ENCODE results near the gene ZDHHC11B. TPM values are rescaled to one million over a fixed set of nuclear protein-coding genes. Genes with fewer than 3 reads are reported as not detected.

Gene ZDHHC11B
- total and polyA plus RNA-seq, 2 of the 13 experiments (the other 11 are each of a cell fraction or from before 2014, with no cell fraction given), result 0.11 to 0.12 TPM

DNA sequence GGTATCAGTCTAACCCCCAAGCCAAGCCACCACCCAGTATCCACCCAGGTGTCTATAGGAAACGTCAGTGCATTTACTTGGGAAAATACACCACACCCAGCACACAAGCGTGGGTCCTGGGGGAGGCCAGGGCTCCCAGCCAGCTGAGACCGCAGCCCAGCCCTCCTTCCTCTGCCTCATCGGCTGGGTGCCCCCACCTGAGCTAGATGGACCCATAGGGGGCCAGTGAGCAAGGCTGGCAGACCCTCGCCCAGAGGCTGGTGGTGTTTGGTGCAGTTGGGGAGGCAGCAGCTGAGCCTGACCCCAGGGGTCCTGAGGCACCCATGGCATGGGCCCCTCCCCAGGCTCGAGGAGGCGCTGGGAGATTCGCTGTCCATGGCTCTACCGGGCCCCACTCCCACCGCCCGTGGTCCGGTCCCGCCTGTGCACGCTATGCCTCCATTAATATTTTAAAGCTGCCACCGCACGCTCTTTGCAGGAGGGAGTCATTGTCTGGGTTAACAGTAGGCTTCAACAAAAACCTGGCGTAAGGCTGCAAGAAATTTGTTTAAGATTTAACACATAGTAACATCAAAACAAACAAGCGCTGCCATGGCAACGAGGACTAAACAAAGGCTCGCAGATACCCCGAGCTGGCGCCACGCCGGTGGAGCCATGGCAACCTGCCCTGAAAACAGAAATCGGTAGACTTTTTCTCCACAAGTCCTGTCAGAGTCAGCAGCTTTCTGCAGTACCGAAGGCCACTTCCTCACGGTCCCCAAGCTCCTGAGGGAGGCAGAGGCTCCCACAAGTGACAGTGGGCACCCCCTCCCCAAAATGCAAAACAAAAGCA lies 112.0 kb downstream of the ZDHHC11B start (continued):
- TF ChIP-seq GZF1 (CRISPR knock-in tag; IDR thresholded peaks at IDR 0.05), result no peak
- TF ChIP-seq, protein P1, sequence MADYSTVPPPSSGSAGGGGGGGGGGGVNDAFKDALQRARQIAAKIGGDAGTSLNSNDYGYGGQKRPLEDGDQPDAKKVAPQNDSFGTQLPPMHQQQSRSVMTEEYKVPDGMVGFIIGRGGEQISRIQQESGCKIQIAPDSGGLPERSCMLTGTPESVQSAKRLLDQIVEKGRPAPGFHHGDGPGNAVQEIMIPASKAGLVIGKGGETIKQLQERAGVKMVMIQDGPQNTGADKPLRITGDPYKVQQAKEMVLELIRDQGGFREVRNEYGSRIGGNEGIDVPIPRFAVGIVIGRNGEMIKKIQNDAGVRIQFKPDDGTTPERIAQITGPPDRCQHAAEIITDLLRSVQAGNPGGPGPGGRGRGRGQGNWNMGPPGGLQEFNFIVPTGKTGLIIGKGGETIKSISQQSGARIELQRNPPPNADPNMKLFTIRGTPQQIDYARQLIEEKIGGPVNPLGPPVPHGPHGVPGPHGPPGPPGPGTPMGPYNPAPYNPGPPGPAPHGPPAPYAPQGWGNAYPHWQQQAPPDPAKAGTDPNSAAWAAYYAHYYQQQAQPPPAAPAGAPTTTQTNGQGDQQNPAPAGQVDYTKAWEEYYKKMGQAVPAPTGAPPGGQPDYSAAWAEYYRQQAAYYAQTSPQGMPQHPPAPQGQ (CRISPR knock-in tag; IDR thresholded peaks at IDR 0.05; ENCODE audit: borderline replicate concordance), result no peak
- TF ChIP-seq, protein P2, sequence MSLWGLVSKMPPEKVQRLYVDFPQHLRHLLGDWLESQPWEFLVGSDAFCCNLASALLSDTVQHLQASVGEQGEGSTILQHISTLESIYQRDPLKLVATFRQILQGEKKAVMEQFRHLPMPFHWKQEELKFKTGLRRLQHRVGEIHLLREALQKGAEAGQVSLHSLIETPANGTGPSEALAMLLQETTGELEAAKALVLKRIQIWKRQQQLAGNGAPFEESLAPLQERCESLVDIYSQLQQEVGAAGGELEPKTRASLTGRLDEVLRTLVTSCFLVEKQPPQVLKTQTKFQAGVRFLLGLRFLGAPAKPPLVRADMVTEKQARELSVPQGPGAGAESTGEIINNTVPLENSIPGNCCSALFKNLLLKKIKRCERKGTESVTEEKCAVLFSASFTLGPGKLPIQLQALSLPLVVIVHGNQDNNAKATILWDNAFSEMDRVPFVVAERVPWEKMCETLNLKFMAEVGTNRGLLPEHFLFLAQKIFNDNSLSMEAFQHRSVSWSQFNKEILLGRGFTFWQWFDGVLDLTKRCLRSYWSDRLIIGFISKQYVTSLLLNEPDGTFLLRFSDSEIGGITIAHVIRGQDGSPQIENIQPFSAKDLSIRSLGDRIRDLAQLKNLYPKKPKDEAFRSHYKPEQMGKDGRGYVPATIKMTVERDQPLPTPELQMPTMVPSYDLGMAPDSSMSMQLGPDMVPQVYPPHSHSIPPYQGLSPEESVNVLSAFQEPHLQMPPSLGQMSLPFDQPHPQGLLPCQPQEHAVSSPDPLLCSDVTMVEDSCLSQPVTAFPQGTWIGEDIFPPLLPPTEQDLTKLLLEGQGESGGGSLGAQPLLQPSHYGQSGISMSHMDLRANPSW (CRISPR knock-in tag; IDR thresholded peaks at IDR 0.05; ENCODE audit: borderline replicate concordance), result no peak
- TF ChIP-seq NFKB2 (CRISPR knock-in tag; IDR thresholded peaks at IDR 0.05; ENCODE audit: borderline replicate concordance), result no peak
- no peak for TF ChIP-seq ZFP1 (CRISPR knock-in tag; IDR thresholded peaks at IDR 0.05)
- TF ChIP-seq ZNF343 (CRISPR knock-in tag; IDR thresholded peaks at IDR 0.05), result no peak
- TF ChIP-seq SRSF9 (IDR thresholded peaks at IDR 0.05; ENCODE audit: borderline replicate concordance, insufficient read depth, low read depth, low read length, poor library complexity, severe bottlenecking), result no peak
- no peak for TF ChIP-seq GABPB1 (CRISPR knock-in tag; IDR thresholded peaks at IDR 0.05)
- TF ChIP-seq, protein P3, sequence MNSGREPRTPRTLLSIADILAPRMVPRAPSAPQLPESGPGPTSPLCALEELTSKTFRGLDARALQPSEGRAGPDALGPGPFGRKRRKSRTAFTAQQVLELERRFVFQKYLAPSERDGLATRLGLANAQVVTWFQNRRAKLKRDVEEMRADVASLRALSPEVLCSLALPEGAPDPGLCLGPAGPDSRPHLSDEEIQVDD (CRISPR knock-in tag; IDR thresholded peaks at IDR 0.05; ENCODE audit: borderline replicate concordance), result no peak
- TF ChIP-seq, protein P4, sequence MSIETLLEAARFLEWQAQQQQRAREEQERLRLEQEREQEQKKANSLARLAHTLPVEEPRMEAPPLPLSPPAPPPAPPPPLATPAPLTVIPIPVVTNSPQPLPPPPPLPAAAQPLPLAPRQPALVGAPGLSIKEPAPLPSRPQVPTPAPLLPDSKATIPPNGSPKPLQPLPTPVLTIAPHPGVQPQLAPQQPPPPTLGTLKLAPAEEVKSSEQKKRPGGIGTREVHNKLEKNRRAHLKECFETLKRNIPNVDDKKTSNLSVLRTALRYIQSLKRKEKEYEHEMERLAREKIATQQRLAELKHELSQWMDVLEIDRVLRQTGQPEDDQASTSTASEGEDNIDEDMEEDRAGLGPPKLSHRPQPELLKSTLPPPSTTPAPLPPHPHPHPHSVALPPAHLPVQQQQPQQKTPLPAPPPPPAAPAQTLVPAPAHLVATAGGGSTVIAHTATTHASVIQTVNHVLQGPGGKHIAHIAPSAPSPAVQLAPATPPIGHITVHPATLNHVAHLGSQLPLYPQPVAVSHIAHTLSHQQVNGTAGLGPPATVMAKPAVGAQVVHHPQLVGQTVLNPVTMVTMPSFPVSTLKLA (IDR thresholded peaks at IDR 0.05), result no peak
- TF ChIP-seq BHLHE40 (IDR thresholded peaks at IDR 0.05; ENCODE audit: low read length), result no peak
- TF ChIP-seq ZNF790 (CRISPR knock-in tag; IDR thresholded peaks at IDR 0.05; ENCODE audit: borderline replicate concordance), result no peak
- peak; percentile 96 for TF ChIP-seq MXI1 (IDR thresholded peaks at IDR 0.05; ENCODE audit: borderline replicate concordance, low read depth, low read length)
- no peak for TF ChIP-seq ZNF552 (CRISPR knock-in tag; IDR thresholded peaks at IDR 0.05; ENCODE audit: borderline replicate concordance)
- TF ChIP-seq, protein P5, sequence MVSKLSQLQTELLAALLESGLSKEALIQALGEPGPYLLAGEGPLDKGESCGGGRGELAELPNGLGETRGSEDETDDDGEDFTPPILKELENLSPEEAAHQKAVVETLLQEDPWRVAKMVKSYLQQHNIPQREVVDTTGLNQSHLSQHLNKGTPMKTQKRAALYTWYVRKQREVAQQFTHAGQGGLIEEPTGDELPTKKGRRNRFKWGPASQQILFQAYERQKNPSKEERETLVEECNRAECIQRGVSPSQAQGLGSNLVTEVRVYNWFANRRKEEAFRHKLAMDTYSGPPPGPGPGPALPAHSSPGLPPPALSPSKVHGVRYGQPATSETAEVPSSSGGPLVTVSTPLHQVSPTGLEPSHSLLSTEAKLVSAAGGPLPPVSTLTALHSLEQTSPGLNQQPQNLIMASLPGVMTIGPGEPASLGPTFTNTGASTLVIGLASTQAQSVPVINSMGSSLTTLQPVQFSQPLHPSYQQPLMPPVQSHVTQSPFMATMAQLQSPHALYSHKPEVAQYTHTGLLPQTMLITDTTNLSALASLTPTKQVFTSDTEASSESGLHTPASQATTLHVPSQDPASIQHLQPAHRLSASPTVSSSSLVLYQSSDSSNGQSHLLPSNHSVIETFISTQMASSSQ (IDR thresholded peaks at IDR 0.05; ENCODE audit: low read depth), result no peak
- TF ChIP-seq, protein P5 (CRISPR knock-in tag; IDR thresholded peaks at IDR 0.05; ENCODE audit: borderline replicate concordance), result no peak
- TF ChIP-seq ZNF225 (CRISPR knock-in tag; IDR thresholded peaks at IDR 0.05), result no peak
- no peak for TF ChIP-seq ZNF33A (CRISPR knock-in tag; IDR thresholded peaks at IDR 0.05; ENCODE audit: borderline replicate concordance)
